ENCODE data around the gene FASN. TPM values are rescaled to one million over a fixed set of nuclear protein-coding genes. Genes with fewer than 3 reads are reported as not detected.
"Not testable (repeated sequence)": the region's sequence is repeated elsewhere in the genome, so short reads cannot be mapped to it uniquely, and the experiment has no call there.

Gene FASN
- polyA plus RNA-seq, 1 donor: 34.7 TPM

DNA sequence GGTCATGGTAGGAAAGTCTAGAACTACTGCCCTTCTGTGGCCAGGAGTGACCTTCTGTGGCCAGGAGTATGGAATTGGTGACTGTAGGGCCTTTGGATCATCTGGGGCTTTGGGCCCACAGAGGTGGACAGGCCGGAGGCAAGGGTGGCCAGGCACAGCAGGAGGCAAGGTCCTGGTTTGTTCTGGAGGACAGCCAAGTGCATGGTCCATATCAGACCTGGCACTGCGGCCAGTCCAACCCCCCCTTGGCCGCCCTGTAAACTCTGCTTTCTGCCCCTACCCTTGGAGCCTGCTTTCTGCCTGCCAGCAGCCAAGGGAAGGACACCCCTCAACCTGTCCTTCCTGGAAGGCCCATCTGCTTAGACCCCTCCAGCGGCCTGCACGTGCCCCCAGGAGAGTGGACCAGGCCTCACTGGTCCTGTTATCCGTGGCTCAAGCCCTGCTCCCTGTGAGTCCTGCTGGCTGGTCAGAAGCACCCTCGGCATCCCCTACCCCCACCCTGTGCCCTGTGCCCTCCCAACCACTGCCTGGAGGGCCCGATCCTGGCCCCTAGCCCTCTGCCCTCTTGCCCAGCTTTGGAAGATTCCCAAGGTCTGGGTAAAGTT is 58.2 kb downstream of the FASN start:
- Histone ChIP-seq H3K4me3 (ENCODE audit: low read length) (no peak overlapping the region), H3K4me1 (ENCODE audit: control insufficient read depth, insufficient read depth, low read length) (peaks cover 17% of the 10 kb centered on the region), H3K27me3 (ENCODE audit: control insufficient read depth, insufficient read depth, low read length) (no peaks in the 10 kb centered on the region), H3K27ac (ENCODE audit: low read length) (no peak overlapping the region), H3K36me3 (ENCODE audit: control insufficient read depth, insufficient read depth, low read length) (peaks cover 4% of the 10 kb centered on the region), H3K9me3 (ENCODE audit: control insufficient read depth, low read depth, low read length) (no peaks in the 10 kb centered on the region)
- DNase-seq: no peak
- no CpG with 5 or more reads among the region's 8 CpGs for WGBS (ENCODE audit: insufficient coverage, low lambda C conversion rate)

DNA sequence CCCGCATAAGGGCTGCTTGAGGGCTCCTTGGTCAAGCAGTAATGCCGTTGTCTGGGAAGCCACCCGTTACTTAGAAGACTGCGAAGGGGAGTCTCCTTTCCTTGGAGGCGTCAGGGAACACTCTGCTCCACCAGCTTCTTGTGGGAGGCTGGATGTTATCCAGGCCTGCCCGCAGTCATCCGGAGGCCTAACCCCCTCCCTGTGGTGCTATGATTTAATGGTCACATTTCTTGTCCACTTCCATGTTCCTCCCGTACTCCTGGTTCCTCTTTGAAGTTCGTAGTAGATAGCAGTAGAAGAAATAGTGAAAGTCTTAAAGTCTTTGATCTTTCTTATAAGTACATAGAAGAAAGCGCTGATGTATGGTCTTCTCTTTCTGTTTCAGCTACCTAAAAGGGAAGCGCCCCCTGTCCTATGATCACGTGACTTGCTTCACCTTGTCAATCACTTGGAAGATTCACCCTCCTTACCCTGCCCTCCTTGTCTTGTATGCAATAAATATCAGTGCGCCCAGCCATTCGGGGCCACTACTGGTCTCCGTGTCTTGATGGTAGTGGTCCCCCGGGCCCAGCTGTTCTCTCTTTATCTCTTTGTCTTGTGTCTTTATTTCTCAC is 59.1 kb downstream of the FASN start:
- H3K27me3 ChIP-seq (ENCODE audit: control insufficient read depth, insufficient read depth, low read length); DNase-seq; H3K9me3 ChIP-seq (ENCODE audit: control insufficient read depth, low read depth, low read length); H3K27ac ChIP-seq (ENCODE audit: low read length); H3K36me3 ChIP-seq (ENCODE audit: control insufficient read depth, insufficient read depth, low read length); H3K4me3 ChIP-seq (ENCODE audit: low read length): not testable (repeated sequence)
- WGBS (ENCODE audit: insufficient coverage, low lambda C conversion rate): no CpG with 5 or more reads among the region's 16 CpGs
- H3K4me1 ChIP-seq (ENCODE audit: control insufficient read depth, insufficient read depth, low read length): peaks cover 17% of the 10 kb centered on the region

DNA sequence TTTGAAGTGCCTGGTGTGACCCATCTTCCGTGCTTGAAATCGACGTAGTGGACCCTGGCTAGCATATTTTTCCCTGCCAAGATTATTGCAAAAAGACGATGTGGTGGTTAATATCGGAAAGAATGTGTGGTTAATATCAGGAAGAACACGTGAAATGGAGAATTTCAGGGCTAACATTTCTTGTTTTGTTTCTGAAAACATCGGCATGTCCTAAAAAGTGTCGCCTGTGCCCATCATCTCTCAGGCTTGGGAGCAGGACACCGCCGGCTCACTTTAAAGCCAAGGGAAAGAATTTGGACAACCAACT is 60.2 kb downstream of the FASN start:
- Histone ChIP-seq H3K27me3 (ENCODE audit: control insufficient read depth, insufficient read depth, low read length) (no peaks in the 10 kb centered on the region), H3K4me1 (ENCODE audit: control insufficient read depth, insufficient read depth, low read length) (peaks cover 17% of the 10 kb centered on the region), H3K36me3 (ENCODE audit: control insufficient read depth, insufficient read depth, low read length) (peaks cover 4% of the 10 kb centered on the region), H3K9me3 (ENCODE audit: control insufficient read depth, low read depth, low read length) (no peaks in the 10 kb centered on the region), H3K27ac (ENCODE audit: low read length) (peak overlapping the region; percentile 95), H3K4me3 (ENCODE audit: low read length) (peak overlapping the region; percentile 31)
- WGBS (ENCODE audit: insufficient coverage, low lambda C conversion rate): no CpG with 5 or more reads among the region's 10 CpGs
- DNase-seq: no peak

DNA sequence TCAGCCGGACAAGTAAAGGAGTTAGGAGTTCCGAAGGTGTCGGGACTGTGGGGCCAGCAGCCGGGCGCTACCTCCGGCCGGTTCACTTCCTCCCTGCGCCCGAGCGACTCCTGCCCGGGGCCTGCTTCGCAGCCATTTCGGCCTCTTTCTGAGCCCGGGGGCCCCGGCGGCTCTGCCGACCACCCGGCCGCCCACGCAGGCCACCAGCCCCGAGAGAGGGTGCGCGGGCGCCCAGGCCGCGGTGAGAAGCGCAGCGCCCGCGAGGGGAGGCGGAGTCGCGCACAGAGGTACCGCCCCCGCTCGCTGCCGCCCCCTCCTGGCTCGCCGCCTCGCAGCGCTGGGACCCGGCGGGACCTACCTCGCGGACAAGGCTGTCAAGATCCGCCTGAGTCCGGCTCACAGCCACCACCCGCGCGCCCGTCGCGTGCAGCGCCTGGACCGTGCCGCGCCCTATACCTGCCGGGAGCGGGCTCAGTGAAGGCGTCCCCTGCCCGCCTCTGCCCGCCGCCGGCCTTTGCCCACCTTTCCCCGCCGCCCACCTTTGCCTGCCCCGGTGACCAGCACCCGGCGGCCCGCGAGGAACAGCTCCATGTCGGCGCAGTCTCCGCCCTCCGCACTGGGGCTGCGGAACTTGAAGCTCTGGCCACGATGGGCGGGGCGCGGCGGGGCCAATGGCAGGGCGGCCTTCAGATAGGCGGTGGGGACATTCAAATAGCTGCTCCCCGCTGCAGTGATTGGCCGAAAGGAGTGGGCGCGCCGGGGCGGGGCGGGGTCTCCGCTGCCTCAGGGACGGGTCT is 60.7 kb downstream of the FASN start, which contains the start of gene DCXR:
TSS of gene DCXR (minus strand) at position 606 of the 797 bp plus-strand sequence. CDS start at position 591, 15 bp downstream.
- no CpG with 5 or more reads among the region's 92 CpGs for WGBS (ENCODE audit: insufficient coverage, low lambda C conversion rate)

DNA sequence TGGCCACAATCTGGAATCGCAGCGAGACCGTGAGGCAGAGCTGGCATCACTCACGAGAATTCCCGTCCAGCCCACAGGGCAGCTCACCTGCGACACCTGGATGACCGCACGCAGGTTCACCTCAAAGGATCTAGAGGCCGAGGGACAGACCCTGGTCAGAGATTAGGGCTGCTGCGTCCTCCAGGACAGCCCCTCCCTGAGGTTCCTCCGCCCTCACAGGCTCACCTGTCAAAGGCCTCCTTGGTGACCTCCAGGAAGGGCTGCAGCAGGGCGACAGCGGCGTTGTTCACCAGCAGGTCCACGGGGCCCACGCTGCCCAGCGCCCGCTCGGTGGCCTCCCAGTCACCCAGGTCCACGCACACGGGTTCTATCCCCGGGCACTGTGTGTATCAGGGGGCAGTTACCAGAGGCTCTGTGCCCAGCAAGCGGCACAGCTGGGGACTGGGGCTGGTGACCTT is 61.4 kb downstream of the FASN start:
- Histone ChIP-seq H3K4me3 (ENCODE audit: low read length) (peak overlapping the region; percentile 79), H3K4me1 (ENCODE audit: control insufficient read depth, insufficient read depth, low read length) (peaks cover 23% of the 10 kb centered on the region), H3K27me3 (ENCODE audit: control insufficient read depth, insufficient read depth, low read length) (peaks cover 6% of the 10 kb centered on the region), H3K27ac (ENCODE audit: low read length) (peak overlapping the region; percentile 95), H3K36me3 (ENCODE audit: control insufficient read depth, insufficient read depth, low read length) (peaks cover 4% of the 10 kb centered on the region), H3K9me3 (ENCODE audit: control insufficient read depth, low read depth, low read length) (peaks cover 3% of the 10 kb centered on the region)
- DNase-seq: no peak
- WGBS (ENCODE audit: insufficient coverage, low lambda C conversion rate): no CpG with 5 or more reads among the region's 23 CpGs

More for the DNA sequence above, 60.7 kb downstream of the FASN start, which contains the start of gene DCXR:
- H3K36me3 ChIP-seq (ENCODE audit: control insufficient read depth, insufficient read depth, low read length): peaks cover 4% of the 10 kb centered on the region
- peaks cover under 1% of the 10 kb centered on the region for H3K9me3 ChIP-seq (ENCODE audit: control insufficient read depth, low read depth, low read length)
- H3K4me3 ChIP-seq (ENCODE audit: low read length): peak within 1 kb of the TSS; percentile 79
- DNase-seq: peak; percentile 95 to 98
- peak within 1 kb of the TSS; percentile 95 for H3K27ac ChIP-seq (ENCODE audit: low read length)
- peaks cover 3% of the 10 kb centered on the region for H3K27me3 ChIP-seq (ENCODE audit: control insufficient read depth, insufficient read depth, low read length)
- H3K4me1 ChIP-seq (ENCODE audit: control insufficient read depth, insufficient read depth, low read length): peaks cover 20% of the 10 kb centered on the region

DNA sequence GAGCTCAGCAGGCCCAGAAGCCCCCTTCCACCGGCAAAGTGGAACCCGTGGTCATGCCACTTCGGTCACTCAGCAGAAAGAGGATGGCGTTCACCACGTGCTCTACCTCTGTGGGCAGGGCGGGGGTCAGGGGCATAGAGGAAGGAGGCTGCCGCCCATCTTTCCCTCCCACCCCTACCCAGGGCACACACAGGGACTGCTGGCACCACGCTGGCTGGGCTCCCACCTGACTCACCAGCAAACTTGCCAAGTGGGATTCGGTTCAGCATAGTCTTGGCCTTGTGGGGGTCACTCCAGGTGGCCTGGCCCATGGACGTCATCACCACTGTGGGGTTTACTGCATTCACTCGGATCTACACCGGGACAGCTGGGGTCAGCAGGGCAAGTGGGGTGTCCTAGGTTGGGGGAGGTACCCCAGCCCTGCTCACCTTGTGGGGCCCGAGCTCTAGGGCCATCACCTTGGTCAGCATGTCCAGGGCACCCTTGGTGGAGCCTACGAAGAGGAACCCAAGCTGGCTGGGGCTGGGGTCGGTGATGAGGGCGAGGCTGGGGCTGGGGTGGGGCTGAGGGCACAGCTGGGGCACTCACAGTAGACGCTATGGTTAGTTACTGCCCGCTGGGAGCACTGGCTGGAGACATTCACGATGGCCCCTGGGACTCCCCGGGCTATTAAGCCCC is 61.9 kb downstream of the FASN start:
- DNase-seq: no peak
- H3K4me1 ChIP-seq (ENCODE audit: control insufficient read depth, insufficient read depth, low read length): peaks cover 23% of the 10 kb centered on the region
- H3K4me3 ChIP-seq (ENCODE audit: low read length): peak overlapping the region; percentile 79
- WGBS (ENCODE audit: insufficient coverage, low lambda C conversion rate): no CpG with 5 or more reads among the region's 20 CpGs
- H3K27ac ChIP-seq (ENCODE audit: low read length): no peak overlapping the region
- H3K27me3 ChIP-seq (ENCODE audit: control insufficient read depth, insufficient read depth, low read length): peaks cover 6% of the 10 kb centered on the region
- peaks cover 4% of the 10 kb centered on the region for H3K36me3 ChIP-seq (ENCODE audit: control insufficient read depth, insufficient read depth, low read length)
- H3K9me3 ChIP-seq (ENCODE audit: control insufficient read depth, low read depth, low read length): peaks cover 3% of the 10 kb centered on the region

DNA sequence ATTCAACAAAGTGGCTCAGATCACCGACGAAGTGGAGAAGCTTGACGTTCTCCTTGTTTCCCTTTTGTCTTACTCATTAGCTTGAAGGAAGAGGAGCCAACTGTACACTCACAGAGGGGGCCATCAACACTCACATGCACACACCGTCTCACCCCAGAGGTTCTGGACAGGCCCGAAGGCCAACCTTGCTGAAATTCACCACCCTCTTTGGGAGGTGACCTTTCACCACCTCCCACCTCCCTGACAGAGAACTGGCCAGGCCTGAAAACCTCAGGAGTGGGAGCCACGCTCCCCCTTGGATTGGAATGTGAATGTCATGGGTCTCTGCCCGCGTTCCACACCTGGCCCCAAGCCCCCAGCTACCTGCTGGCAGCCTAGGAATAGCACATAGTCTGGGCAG is 62.5 kb downstream of the FASN start:
- peaks cover 3% of the 10 kb centered on the region for H3K9me3 ChIP-seq (ENCODE audit: control insufficient read depth, low read depth, low read length)
- peaks cover 4% of the 10 kb centered on the region for H3K36me3 ChIP-seq (ENCODE audit: control insufficient read depth, insufficient read depth, low read length)
- H3K27me3 ChIP-seq (ENCODE audit: control insufficient read depth, insufficient read depth, low read length): peaks cover 6% of the 10 kb centered on the region
- no peak overlapping the region for H3K4me3 ChIP-seq (ENCODE audit: low read length)
- peaks cover 27% of the 10 kb centered on the region for H3K4me1 ChIP-seq (ENCODE audit: control insufficient read depth, insufficient read depth, low read length)
- H3K27ac ChIP-seq (ENCODE audit: low read length): no peak overlapping the region
- WGBS (ENCODE audit: insufficient coverage, low lambda C conversion rate): no CpG with 5 or more reads among the region's 8 CpGs
- no peak for DNase-seq

DNA sequence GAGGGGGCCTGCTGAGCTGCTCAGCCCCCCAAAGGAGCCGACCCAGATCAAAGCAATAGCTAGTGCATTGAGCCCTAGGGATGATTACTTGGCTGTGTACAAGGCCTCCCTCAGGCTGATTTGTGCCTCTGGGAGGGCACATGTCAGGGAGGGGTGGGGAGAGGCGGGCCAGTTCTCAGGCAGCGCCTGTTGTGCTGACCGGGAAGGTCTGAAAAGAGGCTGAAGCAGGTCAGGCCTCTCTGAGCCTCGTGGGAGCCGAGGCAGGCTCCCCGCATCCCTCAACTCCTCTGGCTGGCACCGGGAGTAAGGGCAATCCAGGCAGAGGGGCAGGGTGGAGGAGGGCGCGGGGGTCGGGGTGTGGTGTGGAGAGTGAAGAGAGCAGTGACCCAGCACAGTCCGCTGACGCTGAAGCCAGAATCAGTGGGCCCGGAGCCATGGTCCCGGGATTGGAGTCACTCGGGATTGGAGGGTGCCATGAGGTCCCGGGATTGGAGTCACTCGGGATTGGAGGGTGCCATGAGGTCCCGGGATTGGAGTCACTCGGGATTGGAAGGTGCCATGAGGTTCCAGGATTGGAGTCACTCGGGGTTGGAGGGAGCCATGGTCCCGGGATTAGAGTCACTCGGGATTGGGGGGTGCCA is 63.5 kb downstream of the FASN start:
- Histone ChIP-seq H3K9me3 (ENCODE audit: control insufficient read depth, low read depth, low read length) (peaks cover 3% of the 10 kb centered on the region), H3K36me3 (ENCODE audit: control insufficient read depth, insufficient read depth, low read length) (peaks cover 4% of the 10 kb centered on the region), H3K4me3 (ENCODE audit: low read length) (no peak overlapping the region), H3K27me3 (ENCODE audit: control insufficient read depth, insufficient read depth, low read length) (peaks cover 6% of the 10 kb centered on the region), H3K4me1 (ENCODE audit: control insufficient read depth, insufficient read depth, low read length) (peaks cover 27% of the 10 kb centered on the region), H3K27ac (ENCODE audit: low read length) (no peak overlapping the region)
- DNase-seq: no peak
- WGBS (ENCODE audit: insufficient coverage, low lambda C conversion rate): 87% methylated on average over 3 of the region's 23 CpGs

DNA sequence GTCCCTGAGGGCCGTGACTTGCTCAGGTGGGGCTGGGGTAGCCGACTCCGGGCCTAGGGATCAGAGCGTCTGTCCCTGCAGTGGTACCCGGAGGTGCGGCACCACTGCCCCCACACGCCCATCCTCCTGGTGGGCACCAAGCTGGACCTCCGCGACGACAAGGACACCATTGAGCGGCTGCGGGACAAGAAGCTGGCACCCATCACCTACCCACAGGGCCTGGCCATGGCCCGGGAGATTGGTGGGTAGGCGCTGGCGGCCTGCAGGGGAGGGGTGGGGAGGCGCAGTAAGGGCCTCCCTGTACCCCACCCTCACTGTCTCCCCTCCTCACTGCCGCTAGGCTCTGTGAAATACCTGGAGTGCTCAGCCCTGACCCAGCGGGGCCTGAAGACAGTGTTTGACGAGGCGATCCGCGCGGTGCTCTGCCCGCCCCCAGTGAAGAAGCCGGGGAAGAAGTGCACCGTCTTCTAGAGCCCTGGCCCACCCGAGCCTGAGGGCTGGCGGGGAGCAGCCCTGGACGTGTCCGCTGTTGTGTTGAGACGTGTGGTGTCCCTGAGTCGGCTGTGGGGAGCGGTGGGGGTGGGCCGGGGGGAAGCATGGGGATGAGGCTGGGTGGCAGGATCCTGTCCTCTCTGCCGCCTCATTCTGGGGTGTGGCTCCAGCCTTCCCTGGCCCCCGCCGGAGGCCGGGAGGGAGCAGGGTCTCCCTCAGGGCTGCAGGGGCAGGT is 64.5 kb downstream of the FASN start:
- Histone ChIP-seq H3K4me3 (ENCODE audit: low read length) (no peak overlapping the region), H3K9me3 (ENCODE audit: control insufficient read depth, low read depth, low read length) (peaks cover 3% of the 10 kb centered on the region), H3K4me1 (ENCODE audit: control insufficient read depth, insufficient read depth, low read length) (peaks cover 27% of the 10 kb centered on the region), H3K36me3 (ENCODE audit: control insufficient read depth, insufficient read depth, low read length) (peaks cover 11% of the 10 kb centered on the region), H3K27me3 (ENCODE audit: control insufficient read depth, insufficient read depth, low read length) (peaks cover 6% of the 10 kb centered on the region), H3K27ac (ENCODE audit: low read length) (no peak overlapping the region)
- WGBS (ENCODE audit: insufficient coverage, low lambda C conversion rate): no CpG with 5 or more reads among the region's 38 CpGs
- DNase-seq: no peak

Data from large intestine (tissue), 3 donors.